DMS114 treated with DMSO at 0.1 percent for 48 hours (cell line): ENCODE measurements around the gene TMEM229A.
"Not testable (repeated sequence)": the region's sequence is repeated elsewhere in the genome, so short reads cannot be mapped to it uniquely, and the experiment has no call there.

ENCODE experiments used
- DNase-seq: peaks from one replicate; lab custom pipeline; 2025; ENCODE audit not compliant: unreplicated experiment; lab: John Stamatoyannopoulos, UW

The TMEM229A gene

DNA sequence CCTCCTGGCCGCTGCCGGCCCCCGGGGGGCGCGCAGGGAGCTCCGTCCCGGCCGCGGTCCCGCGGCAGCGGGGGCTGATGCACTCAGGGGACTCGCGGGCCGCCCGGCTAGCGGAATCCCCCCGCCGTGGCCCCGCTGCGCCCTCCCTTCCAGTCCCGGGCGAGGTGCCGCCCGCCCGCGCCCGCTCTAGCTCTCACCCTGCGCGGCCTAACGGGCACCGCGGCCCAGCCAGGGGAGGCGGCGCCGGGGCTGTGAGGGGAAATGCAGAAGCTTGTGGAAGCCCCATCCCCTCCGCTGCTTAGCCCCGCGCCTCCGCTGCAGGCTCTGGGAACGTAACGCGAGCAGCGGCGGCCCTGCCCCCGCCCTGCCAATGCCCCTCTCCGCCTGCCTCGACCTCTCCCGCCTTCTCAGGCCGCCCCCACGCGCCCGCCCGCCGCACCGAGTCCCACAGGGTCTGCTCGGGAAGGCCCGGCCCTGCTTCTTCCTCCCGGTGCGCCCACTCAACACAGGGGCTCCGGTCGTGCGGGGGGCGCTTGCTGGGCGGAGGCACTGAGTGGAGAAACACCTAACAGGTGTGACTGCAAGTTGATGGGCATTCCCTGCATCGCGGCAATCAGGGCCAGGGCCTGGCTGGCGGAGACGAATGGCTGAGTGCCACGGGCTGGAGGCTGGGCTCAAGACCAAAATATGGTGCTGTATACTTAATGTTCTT lies 384 bp upstream of the TMEM229A start:
- DNase-seq: no peak

- no peak for DNase-seq
Measured at GRCh38 chr7:124031919-124032318, 948 bp downstream of the TMEM229A start.

DNA sequence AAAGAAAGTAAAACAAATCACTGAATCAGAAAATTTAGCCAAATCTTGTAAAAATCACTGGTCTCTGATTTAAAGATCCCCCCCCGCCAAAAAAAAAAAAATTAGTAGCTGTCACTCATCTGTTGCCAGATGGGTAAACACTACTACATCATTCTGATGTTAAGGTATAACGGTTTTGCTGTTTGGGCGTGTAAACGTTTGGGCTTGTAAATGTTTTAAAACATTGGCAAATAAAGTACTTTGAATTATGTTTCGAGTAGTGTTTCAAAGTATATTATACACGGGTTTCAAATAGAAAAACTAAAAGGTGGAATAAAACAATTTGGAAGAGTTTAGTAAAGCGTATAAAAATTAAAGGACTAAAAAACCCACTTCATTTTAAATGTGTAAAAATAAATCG lies 1.5 kb downstream of the TMEM229A start:
- no peak for DNase-seq

DNA sequence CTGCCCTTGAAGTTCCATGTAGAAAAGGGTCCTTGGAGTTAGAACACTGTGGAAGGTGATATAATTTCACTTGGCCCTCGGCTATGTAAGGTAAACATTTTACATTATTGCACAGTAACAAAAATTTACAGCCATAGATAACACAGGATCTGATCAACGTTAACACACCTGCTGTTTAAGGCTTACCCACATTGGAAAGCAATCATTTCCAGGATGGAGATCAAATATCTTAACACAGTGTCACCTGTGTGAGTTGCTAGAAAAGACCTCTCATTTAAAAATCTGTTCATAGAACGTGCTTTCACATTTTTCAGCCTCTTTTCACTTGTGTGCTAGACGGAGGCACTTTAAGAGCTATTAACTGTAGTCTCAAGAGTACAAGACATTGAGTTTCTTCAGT lies 1.9 kb downstream of the TMEM229A start:
- no peak for DNase-seq

DNA sequence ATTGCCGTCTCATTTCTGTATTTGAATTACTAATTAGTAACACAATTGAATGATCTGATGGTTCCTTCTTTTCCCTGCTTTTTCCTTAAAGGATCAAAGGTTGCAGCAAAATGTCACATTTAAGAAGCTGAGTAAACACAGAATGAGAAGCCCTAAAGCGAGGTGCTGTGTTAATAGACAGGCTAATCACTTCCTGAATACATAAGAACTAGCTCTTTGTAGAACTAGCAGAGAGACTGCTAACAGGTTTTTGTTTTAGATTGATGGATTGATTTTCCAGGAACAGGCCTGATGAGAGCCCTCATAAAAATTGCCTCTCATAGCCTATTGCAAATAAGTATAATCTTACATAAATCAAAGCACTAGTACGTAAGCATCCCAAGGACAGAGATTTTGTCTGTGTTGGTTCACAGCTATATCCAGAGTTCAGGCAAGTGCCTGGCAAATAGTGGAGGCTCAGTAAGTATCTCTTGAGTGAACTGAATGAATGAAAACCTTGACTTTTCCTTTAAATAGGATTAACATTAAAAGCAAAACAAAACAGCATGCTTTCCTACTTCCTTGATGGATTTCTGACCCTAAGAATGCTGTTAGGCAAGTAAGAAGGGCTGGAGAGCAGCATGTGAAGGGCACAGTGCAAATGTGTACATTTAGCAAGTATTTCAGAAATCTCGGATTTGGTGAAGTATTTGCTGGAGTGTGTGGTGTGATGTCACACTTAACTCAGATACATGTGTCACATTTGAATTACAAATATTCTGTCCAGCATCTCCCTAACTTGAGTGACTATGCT lies 3.3 kb downstream of the TMEM229A start:
- no peak for DNase-seq

DNA sequence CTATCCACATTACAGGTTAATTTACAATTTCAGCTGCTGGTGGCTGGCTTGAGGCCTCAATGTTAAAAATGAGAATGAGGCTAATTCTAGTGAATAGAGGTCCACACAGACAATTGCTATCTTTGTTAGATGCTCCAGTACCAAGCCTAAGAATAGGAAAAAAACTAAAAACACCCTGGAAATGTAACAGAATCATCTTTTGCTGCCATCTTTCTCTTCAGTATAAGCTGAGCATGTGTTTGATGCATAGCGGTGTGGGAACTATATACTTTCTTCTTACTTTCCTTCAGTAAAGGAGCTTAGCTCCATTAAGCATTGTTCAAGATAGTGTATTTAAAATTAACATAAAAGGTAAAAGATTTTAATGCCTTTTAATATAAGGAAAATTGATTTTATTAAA lies 5.6 kb downstream of the TMEM229A start:
- no peak for DNase-seq

DNA sequence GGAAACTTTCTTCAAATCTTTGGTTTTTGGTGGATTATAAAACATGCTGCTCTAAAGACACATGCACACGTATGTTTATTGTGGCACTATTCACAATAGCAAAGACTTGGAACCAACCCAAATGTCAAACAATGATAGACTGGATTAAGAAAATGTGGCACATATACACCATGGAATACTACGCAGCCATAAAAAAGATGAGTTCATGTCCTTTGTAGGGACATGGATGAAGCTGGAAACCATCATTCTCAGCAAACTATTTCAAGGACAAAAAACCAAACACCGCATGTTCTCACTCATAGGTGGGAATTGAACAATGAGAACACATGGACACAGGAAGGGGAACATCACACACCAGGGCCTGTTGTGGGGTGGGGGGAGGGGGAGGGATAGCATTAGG lies 8.5 kb downstream of the TMEM229A start:
- not testable (repeated sequence) for DNase-seq

DNA sequence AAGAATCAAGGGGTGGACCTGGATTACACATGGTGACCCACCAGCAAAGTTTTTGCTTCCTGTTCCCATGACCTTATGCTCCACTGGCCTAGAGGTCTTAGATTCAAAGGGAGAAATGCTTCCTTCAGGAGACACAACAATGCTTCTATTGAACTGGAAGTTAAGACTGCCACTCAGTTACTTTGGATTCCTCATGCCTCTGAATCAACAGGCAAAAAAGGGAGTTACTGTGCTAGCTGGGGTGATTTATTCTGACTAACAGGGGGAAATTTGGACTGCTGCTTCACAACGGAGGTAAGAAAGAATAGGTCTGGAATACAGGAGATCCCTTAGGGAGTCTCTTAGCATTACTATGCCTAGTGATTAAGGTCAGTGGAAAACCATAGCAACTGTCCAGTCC lies 10.3 kb downstream of the TMEM229A start:
- DNase-seq: no peak

DNA sequence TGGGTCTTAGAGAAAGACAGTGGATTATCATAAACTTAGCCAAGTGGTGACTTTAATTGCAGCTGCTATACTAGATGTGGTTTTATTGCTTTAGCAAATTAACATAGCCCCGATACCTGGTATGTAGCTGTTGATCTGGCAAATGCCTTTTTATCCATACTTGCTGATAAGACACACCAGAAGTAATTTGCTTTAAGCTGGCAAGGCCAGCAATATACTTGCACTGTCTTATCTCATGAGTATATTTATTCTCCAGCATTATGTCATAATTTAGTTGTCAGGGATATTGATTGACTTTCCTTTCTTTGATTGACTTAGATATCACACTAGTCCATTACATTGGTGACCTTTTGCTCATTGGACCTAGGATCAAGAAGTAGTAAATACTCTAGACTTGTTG lies 12.8 kb downstream of the TMEM229A start:
- no peak for DNase-seq

DNA sequence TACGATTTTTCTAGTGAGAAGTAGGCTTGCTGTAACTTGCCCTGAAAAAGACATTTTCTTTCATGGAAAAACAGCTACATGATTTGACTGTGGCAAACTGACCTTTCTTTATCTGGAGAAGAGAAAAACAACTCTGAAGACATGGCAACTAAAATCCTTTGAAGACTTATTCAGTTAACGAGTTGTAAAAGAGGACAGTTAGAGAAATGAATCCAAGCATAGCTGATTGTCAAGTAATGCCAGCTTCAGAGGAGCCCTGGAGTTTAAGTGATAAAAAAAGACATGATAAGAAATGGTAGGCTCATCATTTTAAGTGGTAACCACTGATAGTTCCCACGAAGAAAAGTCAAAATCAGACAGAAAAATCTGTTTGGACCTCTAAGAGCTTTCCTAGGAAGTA lies 19.6 kb downstream of the TMEM229A start:
- DNase-seq: no peak

GRCh38 chr7:124012864-124013263 lies 20.0 kb downstream of the TMEM229A start:
- DNase-seq: no peak

GRCh38 chr7:124009321-124009720 lies 23.5 kb downstream of the TMEM229A start:
- DNase-seq: no peak

- DNase-seq: not testable (repeated sequence)
Measured at GRCh38 chr7:124008296-124008695, 24.6 kb downstream of the TMEM229A start.

DNA sequence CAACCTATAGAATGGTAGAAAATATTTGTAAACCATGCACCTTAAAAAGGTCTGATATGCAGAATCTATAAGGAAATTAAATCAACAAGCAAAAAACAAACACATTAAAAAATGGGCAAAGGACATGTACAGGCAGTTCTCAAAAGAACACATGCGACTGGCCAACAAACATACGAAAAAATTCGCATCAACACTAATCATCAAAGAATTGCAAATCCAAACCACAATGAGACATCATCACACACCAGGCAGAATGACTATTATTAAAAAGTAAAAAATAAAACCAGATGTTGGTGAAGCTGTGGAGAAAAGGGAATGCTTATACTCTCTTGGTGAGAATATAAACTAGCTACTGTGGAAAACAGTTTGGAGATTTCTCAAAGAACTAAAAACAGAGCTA lies 33.2 kb downstream of the TMEM229A start:
- no peak for DNase-seq

DNA sequence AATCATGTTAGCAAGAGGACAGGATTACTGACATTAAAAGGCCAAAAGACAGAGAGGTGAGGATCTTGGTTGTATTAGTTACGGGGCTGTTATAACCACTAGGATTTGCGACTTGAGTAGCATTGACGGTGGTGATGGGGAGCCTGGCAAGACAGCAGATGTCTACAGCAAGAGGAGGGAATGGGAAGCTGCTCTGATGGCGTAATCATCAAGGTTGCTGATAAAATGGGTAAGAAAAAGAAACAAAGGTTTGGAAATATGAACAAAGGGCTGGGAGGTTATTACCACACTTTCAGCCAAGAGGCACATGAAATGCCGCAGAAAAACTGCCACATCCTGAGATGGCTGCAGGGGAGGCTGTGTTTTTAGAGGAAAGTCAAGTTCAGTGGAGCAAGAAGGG lies 33.9 kb downstream of the TMEM229A start:
- no peak for DNase-seq

DNA sequence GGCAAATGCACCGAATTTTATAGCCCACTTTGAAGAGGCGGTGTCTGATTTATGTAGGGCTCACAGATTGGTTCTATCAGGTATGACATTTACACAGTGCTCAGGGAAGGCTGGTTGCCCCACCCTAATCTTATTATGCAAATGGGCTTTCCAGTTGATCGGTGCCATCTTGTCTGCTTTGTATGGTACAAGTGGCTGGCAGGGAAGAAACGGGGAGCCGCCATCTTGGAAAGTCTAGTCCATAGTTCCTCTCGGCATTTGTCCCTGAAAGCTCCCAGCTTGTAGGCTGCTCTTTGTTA lies 36.6 kb downstream of the TMEM229A start:
- DNase-seq: no peak

DNA sequence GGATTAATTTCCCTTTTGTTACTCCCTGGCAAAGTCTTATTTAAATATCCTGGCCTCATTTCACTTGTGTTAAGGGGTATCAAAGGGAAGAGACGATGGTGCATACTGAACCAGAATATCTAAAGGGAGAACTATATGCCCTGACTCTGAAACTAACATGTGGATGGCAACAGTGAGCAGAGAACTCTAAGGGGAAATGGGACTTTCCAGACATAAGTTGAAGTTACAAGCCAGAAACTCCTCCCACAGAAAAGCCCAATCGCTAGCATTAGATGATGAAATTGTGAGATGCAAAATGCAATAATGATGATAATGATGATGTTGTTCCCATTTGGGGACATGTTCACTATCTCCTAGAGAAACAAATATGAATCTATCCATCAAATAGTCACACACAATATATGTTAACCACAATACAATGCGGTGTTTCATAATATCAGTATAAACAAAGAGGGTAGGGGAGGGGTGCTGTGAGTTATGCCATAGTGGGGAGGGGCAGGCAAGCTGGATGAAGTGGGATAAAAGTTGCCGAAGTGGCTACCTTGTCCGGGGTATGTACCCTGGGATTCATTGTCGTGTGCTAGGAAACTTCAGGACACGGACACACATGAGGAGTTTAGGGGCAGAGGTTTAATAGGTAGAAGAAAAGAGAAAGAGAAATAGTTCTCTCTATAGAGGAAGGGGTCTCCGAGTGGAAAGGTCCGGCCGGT lies 37.1 kb downstream of the TMEM229A start:
- no peak for DNase-seq

DNA sequence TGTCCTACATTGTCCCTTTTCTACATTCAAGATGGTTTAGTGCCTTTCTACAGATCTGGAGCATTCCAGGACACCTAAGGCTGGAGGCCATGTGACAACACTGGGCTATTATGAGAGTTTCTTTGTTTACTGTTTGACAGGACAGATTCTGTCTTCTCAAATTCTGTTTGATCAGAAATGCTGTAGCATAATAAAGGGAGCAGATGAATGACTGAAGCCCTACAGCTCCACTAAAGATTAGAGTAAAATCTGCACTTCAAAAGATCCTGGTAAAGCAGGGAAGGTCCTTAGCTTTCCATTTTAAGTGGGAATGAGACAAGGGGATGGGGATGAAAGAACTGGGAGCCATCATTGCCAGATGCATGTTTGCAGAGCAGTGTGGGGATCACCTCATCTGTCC lies 38.4 kb downstream of the TMEM229A start:
- no peak for DNase-seq

DNA sequence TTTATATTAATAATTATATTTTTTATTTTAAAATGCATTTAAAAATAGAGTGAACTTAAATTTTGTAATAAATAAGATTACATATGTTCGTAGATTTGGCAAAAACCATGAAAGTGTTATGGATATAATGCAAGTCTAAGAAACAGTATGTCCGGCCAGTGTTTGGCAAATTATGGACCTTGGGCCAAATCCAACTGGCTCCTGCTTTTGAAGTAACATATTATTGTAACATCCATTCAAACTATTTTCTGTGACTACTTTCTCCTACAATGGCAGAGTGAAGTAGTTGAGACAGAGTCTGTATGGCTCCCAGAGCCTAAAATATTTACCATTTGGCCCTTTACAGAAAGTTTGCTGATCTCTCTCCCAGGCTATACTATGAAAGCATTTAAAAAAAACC lies 38.9 kb downstream of the TMEM229A start:
- DNase-seq: no peak

DNA sequence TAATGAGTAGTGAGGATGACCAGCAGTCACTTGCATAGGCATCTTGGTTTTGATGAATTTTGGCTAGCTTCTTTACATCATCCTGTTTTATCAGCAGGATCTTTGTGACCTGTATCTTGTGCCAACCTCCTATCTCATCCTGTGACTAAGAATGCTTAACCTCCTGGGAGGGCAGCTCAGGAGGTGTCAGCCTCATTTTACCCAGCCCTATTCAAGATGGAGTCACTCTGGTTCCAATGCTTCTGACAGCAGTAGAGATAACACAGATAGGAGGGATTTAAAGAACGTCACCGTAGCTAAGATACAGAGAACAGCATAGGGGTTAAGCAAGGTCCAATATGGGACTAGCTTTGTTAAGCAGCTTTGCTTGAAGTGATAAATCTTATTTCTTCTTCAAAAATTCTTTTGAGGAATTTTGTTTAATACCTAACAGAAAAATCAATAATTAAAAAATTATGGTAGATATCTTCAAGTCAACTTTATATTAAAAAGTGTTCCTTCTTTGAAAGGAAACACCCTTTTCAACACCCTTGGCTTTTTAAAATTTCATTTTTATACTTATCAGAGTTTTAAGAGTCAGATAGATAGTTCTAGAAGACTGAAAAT lies 39.9 kb downstream of the TMEM229A start:
- no peak for DNase-seq

- DNase-seq: no peak
Measured at GRCh38 chr7:123987445-123987844, 45.4 kb downstream of the TMEM229A start.
